ENCODE data around the gene SMC2. TPM values are rescaled to one million over a fixed set of nuclear protein-coding genes. Genes with fewer than 3 reads are reported as not detected.

The SMC2 gene
- total and polyA plus RNA-seq, 9 donors: 3.2 to 9.7 (median 5.3) TPM

DNA sequence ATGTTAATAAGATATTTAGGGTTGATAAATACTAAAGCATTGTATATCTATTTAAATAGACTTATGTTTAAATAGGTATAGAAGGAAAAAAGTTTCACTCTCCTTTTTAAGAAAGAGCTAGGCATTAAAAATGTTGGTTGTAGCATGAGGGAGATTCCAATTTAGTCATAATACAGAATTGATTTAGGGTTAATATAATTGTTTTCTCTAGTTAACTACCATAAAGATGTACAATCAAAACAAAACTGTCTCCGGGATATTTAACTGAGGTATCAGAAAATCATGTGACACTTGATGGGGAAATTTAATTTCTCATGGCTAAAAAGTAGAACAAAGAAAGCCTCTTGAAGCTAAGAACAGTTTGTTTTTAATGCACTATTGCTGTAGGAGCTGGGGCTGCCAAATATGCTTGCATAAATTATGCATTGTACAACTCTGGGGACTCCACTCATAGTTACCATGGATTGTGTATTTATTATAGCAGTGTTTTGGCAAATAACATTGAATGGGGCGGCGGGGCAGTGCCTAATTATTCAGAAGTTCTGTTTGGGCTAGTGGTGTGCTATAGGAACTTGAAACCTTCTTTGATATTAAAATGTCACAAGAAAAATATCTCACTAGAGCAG is 44.2 kb downstream of the SMC2 start:
- Histone ChIP-seq H3K9me3 (peaks cover 0 to 3% of the 10 kb centered on the region in 2 donors), H3K4me1 (ENCODE audit: insufficient read depth) (no peaks in the 10 kb centered on the region), H3K27ac (no peak overlapping the region), H3K36me3 (no peaks in the 10 kb centered on the region), H3K27me3 (no peaks in the 10 kb centered on the region), H3K4me3 (no peak overlapping the region)
- intact Hi-C loops (cut with DNase I): no loop called here
- no peak for TF ChIP-seq EP300 (IDR thresholded peaks at IDR 0.05)
- no peak for TF ChIP-seq POLR2A (IDR thresholded peaks at IDR 0.05)
- TF ChIP-seq, protein P1, sequence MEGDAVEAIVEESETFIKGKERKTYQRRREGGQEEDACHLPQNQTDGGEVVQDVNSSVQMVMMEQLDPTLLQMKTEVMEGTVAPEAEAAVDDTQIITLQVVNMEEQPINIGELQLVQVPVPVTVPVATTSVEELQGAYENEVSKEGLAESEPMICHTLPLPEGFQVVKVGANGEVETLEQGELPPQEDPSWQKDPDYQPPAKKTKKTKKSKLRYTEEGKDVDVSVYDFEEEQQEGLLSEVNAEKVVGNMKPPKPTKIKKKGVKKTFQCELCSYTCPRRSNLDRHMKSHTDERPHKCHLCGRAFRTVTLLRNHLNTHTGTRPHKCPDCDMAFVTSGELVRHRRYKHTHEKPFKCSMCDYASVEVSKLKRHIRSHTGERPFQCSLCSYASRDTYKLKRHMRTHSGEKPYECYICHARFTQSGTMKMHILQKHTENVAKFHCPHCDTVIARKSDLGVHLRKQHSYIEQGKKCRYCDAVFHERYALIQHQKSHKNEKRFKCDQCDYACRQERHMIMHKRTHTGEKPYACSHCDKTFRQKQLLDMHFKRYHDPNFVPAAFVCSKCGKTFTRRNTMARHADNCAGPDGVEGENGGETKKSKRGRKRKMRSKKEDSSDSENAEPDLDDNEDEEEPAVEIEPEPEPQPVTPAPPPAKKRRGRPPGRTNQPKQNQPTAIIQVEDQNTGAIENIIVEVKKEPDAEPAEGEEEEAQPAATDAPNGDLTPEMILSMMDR (IDR thresholded peaks at IDR 0.05): no peak
- WGBS, 3 donors: 88 to 92% (median 90%) methylated on average over 3 of the region's 3 CpGs
- DNase-seq: no peak

DNA sequence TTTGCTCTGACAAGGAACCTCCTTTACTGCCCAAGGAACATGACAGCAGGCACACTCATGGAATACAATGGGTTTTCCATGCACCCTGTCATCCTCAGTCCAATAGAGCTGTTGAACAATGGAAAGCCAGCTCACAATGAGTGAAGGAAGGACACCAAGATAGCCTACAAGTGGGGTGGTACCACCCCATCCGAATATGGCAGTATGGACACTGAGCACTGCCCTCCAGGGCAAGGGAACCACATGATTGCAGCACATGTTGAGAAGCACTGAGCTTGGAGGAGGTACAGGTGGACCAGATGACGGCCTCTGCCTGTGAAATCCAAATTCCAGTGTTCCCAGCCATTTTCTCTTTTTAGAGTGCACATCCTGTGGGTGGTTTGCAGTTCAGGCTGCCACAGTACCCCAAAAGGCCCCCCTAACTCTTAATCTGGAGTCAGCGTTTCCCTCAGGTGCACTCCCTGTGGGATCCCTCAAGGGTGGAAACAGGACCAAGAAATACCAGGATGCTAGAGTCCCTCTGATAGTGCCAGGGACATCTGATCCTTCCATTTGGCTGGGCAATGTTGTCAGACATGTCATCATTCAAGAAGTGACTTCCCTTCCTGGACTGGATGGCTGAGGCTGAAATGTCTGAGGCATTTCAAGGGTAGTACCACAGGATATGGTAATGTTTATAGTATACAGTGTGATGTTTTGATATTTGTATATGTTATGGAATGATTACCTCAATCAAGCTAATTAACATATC is 48.9 kb downstream of the SMC2 start:
- Histone ChIP-seq H3K9me3 (no peaks in the 10 kb centered on the region), H3K4me1 (ENCODE audit: insufficient read depth) (no peaks in the 10 kb centered on the region), H3K27me3 (no peaks in the 10 kb centered on the region), H3K36me3 (no peaks in the 10 kb centered on the region), H3K27ac (no peak overlapping the region), H3K4me3 (no peak overlapping the region)
- intact Hi-C loops (cut with DNase I): no loop called here
- WGBS, 3 donors: 89 to 92% (median 92%) methylated on average over 3 of the region's 3 CpGs
- TF ChIP-seq, protein P1 (IDR thresholded peaks at IDR 0.05): no peak
- TF ChIP-seq POLR2A (IDR thresholded peaks at IDR 0.05): no peak
- no peak for TF ChIP-seq EP300 (IDR thresholded peaks at IDR 0.05)
- DNase-seq: no peak

DNA sequence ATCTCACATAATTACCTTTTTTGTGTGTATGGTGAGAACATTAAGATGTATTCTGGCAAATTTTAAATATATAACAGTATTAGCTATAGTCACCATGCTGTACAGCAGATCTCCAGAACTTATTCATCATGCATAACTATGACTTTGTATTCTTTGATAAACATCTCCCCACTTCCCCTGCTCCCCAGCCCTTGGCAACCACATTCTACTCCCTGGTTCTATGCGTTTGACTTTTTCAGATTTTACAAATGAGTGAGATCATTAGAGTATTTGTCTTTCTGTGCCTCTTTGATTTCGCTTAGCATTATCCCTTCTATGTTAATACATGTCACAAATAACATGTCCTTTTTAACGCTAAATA is 49.4 kb downstream of the SMC2 start:
- H3K27me3 ChIP-seq: no peaks in the 10 kb centered on the region
- no peaks in the 10 kb centered on the region for H3K36me3 ChIP-seq
- H3K9me3 ChIP-seq: no peaks in the 10 kb centered on the region
- DNase-seq: no peak
- no peak overlapping the region for H3K27ac ChIP-seq
- no peaks in the 10 kb centered on the region for H3K4me1 ChIP-seq (ENCODE audit: insufficient read depth)
- no peak overlapping the region for H3K4me3 ChIP-seq
- intact Hi-C loops (cut with DNase I): no loop called here
- TF ChIP-seq EP300 (IDR thresholded peaks at IDR 0.05): no peak
- TF ChIP-seq, protein P1 (IDR thresholded peaks at IDR 0.05): no peak
- TF ChIP-seq POLR2A (IDR thresholded peaks at IDR 0.05): no peak
- WGBS, 3 donors: 95 to 98% (median 96%) methylated on average over 3 of the region's 3 CpGs

DNA sequence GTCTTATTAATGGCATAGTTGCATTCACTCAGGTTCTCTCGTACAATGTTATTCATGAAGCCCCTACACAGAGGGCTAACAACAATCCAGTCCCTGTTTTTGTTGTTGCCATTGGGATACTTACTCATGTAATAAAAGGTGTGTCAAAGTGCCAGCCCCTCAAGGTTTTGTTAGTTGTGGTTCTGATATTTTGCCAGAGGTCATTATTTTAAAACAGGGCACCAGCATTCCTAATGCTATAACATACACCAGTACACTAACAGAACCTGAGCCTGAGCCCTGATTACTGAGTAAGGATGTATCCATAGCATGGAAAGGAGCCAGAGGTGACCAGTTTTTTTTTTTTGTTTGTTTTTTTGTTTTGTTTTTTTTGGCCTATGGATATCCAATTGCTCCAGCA is 50.2 kb downstream of the SMC2 start:
- intact Hi-C loops (cut with DNase I): no loop called here
- Histone ChIP-seq H3K4me3 (no peak overlapping the region), H3K27me3 (no peaks in the 10 kb centered on the region), H3K27ac (no peak overlapping the region), H3K9me3 (no peaks in the 10 kb centered on the region), H3K4me1 (ENCODE audit: insufficient read depth) (no peaks in the 10 kb centered on the region), H3K36me3 (no peaks in the 10 kb centered on the region)
- TF ChIP-seq POLR2A (IDR thresholded peaks at IDR 0.05): no peak
- 95 to 100% (median 98%) methylated on average over 1 of the region's 1 CpG for WGBS, 3 donors
- DNase-seq: no peak

DNA sequence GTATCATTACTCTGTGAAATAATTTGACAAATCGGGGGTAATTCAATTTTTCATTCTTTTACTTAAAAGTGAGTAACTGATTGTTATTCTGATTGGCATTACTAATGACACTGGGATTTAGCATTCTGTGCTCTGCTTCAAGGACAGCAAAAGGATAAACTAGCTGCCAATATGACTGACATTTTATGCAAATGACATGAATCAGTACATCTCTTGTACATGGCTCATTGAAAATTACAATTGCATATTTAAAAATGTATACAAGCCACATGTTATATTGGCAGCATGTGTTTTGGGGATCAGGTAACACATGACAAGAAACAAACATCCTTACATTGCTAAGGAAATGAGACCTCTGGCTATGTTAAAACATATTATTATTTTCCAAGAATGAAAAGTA is 79.0 kb downstream of the SMC2 start:
- Histone ChIP-seq H3K27me3 (no peaks in the 10 kb centered on the region), H3K27ac (no peak overlapping the region), H3K4me1 (ENCODE audit: insufficient read depth) (no peaks in the 10 kb centered on the region), H3K36me3 (no peaks in the 10 kb centered on the region), H3K9me3 (no peaks in the 10 kb centered on the region), H3K4me3 (no peak overlapping the region)
- TF ChIP-seq POLR2A (IDR thresholded peaks at IDR 0.05): no peak
- TF ChIP-seq, protein P1 (IDR thresholded peaks at IDR 0.05): no peak
- no peak for TF ChIP-seq EP300 (IDR thresholded peaks at IDR 0.05)
- intact Hi-C loops (cut with DNase I): no loop called here
- 82 to 94% (median 89%) methylated on average over 1 of the region's 1 CpG for WGBS, 3 donors
- no peak for DNase-seq

All from ovary (tissue), 9 donors.